GM06990 (cell line): ENCODE results near the gene HMGCLL1.

Experiments
- DNase-seq: peaks from one replicate; pipeline ENCODE4 v3.0.0-alpha.2; 2011; ENCODE audit not compliant: insufficient read length; ENCODE audit errors: extremely low read depth
- H3K27me3 ChIP-seq: replicated peaks from 2 replicates; pipeline ENCODE4 v1.6.0; 2011; ENCODE audit warnings: low read length; ENCODE audit not compliant: control insufficient read depth, insufficient read depth
- H3K36me3 ChIP-seq: 2 replicates; pipeline ENCODE4 v1.5.1; 2011; ENCODE audit warnings: low read length; ENCODE audit not compliant: control insufficient read depth, insufficient read depth
- H3K4me3 ChIP-seq: replicated peaks from 2 replicates; pipeline ENCODE4 v1.5.1; 2011; ENCODE audit warnings: low read depth, mild to moderate bottlenecking, control low read depth, low read length
- TF ChIP-seq, protein P1 (sequence below): IDR thresholded peaks from 2 replicates; pipeline ENCODE4 v1.5.1; 2011; ENCODE audit warnings: low read length, control low read depth, mild to moderate bottlenecking, inconsistent platforms; ENCODE audit not compliant: insufficient read depth, poor library complexity, severe bottlenecking

Gene HMGCLL1

GRCh38 chr6:55443238-55444134 lies 135.5 kb downstream of the HMGCLL1 start:
- TF ChIP-seq, protein P1, sequence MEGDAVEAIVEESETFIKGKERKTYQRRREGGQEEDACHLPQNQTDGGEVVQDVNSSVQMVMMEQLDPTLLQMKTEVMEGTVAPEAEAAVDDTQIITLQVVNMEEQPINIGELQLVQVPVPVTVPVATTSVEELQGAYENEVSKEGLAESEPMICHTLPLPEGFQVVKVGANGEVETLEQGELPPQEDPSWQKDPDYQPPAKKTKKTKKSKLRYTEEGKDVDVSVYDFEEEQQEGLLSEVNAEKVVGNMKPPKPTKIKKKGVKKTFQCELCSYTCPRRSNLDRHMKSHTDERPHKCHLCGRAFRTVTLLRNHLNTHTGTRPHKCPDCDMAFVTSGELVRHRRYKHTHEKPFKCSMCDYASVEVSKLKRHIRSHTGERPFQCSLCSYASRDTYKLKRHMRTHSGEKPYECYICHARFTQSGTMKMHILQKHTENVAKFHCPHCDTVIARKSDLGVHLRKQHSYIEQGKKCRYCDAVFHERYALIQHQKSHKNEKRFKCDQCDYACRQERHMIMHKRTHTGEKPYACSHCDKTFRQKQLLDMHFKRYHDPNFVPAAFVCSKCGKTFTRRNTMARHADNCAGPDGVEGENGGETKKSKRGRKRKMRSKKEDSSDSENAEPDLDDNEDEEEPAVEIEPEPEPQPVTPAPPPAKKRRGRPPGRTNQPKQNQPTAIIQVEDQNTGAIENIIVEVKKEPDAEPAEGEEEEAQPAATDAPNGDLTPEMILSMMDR, result no peak
- DNase-seq, result no peak
- Histone ChIP-seq H3K36me3 (no peaks in the 10 kb centered on the region), H3K4me3 (no peak overlapping the region), H3K27me3 (no peaks in the 10 kb centered on the region)

GRCh38 chr6:55438203-55438602 lies 140.8 kb downstream of the HMGCLL1 start:
- TF ChIP-seq, protein P1, result no peak
- no peaks in the 10 kb centered on the region for H3K36me3 ChIP-seq
- no peak for DNase-seq
- H3K4me3 ChIP-seq, result no peak overlapping the region
- H3K27me3 ChIP-seq, result no peaks in the 10 kb centered on the region

GRCh38 chr6:55437141-55437540 lies 141.9 kb downstream of the HMGCLL1 start:
- Histone ChIP-seq H3K27me3 (no peaks in the 10 kb centered on the region), H3K4me3 (no peak overlapping the region), H3K36me3 (no peaks in the 10 kb centered on the region)
- TF ChIP-seq, protein P1, result no peak
- DNase-seq, result no peak

GRCh38 chr6:55433446-55434130 lies 145.4 kb downstream of the HMGCLL1 start:
- DNase-seq, result no peak
- TF ChIP-seq, protein P1, result no peak

GRCh38 chr6:55423933-55424332 lies 155.1 kb downstream of the HMGCLL1 start:
- Histone ChIP-seq H3K36me3 (no peaks in the 10 kb centered on the region), H3K27me3 (no peaks in the 10 kb centered on the region), H3K4me3 (no peak overlapping the region)
- DNase-seq, result no peak
- TF ChIP-seq, protein P1, result no peak

More at GRCh38 chr6:55433446-55434130, 145.4 kb downstream of the HMGCLL1 start:
- Histone ChIP-seq H3K36me3 (no peaks in the 10 kb centered on the region), H3K4me3 (no peak overlapping the region), H3K27me3 (no peaks in the 10 kb centered on the region)
